ENCODE results near the gene EPSTI1.

EPSTI1 gene

GRCh38 chr13:42878721-42879120 is 113.3 kb downstream of the EPSTI1 start:
- no peak for ATAC-seq
- TF ChIP-seq ZFP3 (CRISPR knock-in tag; IDR thresholded peaks at IDR 0.05) = no peak
- no peak for TF ChIP-seq ZC3H10 (CRISPR knock-in tag; IDR thresholded peaks at IDR 0.05)
- no peak for TF ChIP-seq ZFP30 (CRISPR knock-in tag; IDR thresholded peaks at IDR 0.05)
- TF ChIP-seq ZNF565 (CRISPR knock-in tag; conservative IDR thresholded peaks at IDR 0.05; ENCODE audit: low read depth) = no peak
- no peak for TF ChIP-seq PATZ1 (CRISPR knock-in tag; IDR thresholded peaks at IDR 0.05; ENCODE audit: borderline replicate concordance)
- no peak for TF ChIP-seq CSRNP3 (CRISPR knock-in tag; IDR thresholded peaks at IDR 0.05)
- TF ChIP-seq ESRRG (CRISPR knock-in tag; IDR thresholded peaks at IDR 0.05) = no peak
- no peak for TF ChIP-seq ARNTL (CRISPR knock-in tag; IDR thresholded peaks at IDR 0.05; ENCODE audit: borderline replicate concordance, low read depth)
- no peak for TF ChIP-seq TOX (CRISPR knock-in tag; IDR thresholded peaks at IDR 0.05; ENCODE audit: borderline replicate concordance)
- TF ChIP-seq CSDC2 (CRISPR knock-in tag; IDR thresholded peaks at IDR 0.05) = no peak
- no peak for TF ChIP-seq BACH2 (CRISPR knock-in tag; IDR thresholded peaks at IDR 0.05; ENCODE audit: borderline replicate concordance)
- TF ChIP-seq OSR1 (CRISPR knock-in tag; IDR thresholded peaks at IDR 0.05) = no peak
- no peak for TF ChIP-seq ZNF8 (CRISPR knock-in tag; IDR thresholded peaks at IDR 0.05)
- no peak for TF ChIP-seq GLIS3 (CRISPR knock-in tag; IDR thresholded peaks at IDR 0.05)
- TF ChIP-seq PPARA (CRISPR knock-in tag; IDR thresholded peaks at IDR 0.05; ENCODE audit: borderline replicate concordance) = no peak
- no peak for TF ChIP-seq POU6F1 (CRISPR knock-in tag; IDR thresholded peaks at IDR 0.05; ENCODE audit: borderline replicate concordance, low read depth)
- TF ChIP-seq SNAI2 (CRISPR knock-in tag; IDR thresholded peaks at IDR 0.05) = no peak

GRCh38 chr13:42876887-42877545 is 115.0 kb downstream of the EPSTI1 start:
- peak; percentile 63 for ATAC-seq
- TF ChIP-seq CSRNP3 (CRISPR knock-in tag; IDR thresholded peaks at IDR 0.05) (no peak), PATZ1 (CRISPR knock-in tag; IDR thresholded peaks at IDR 0.05; ENCODE audit: borderline replicate concordance) (no peak), BACH2 (CRISPR knock-in tag; IDR thresholded peaks at IDR 0.05; ENCODE audit: borderline replicate concordance) (no peak), ZFP3 (CRISPR knock-in tag; IDR thresholded peaks at IDR 0.05) (peak; percentile 89), ISL1 (CRISPR knock-in tag; IDR thresholded peaks at IDR 0.05) (peak; percentile 26; the same call in 1 of the 2 replicates), ARNTL (CRISPR knock-in tag; IDR thresholded peaks at IDR 0.05; ENCODE audit: borderline replicate concordance, low read depth) (no peak), ZNF565 (CRISPR knock-in tag; conservative IDR thresholded peaks at IDR 0.05; ENCODE audit: low read depth) (no peak), ZNF70 (CRISPR knock-in tag; IDR thresholded peaks at IDR 0.05) (no peak), ESRRG (CRISPR knock-in tag; IDR thresholded peaks at IDR 0.05) (no peak), OSR1 (CRISPR knock-in tag; IDR thresholded peaks at IDR 0.05) (no peak), ZFP30 (CRISPR knock-in tag; IDR thresholded peaks at IDR 0.05) (no peak)

GRCh38 chr13:42876270-42876714 is 115.7 kb downstream of the EPSTI1 start:
- no peak for ATAC-seq
- no peak for TF ChIP-seq TSHZ2 (CRISPR knock-in tag; IDR thresholded peaks at IDR 0.05)
- TF ChIP-seq OSR1 (CRISPR knock-in tag; IDR thresholded peaks at IDR 0.05) = no peak
- no peak for TF ChIP-seq TCF4 (CRISPR knock-in tag; IDR thresholded peaks at IDR 0.05; ENCODE audit: borderline replicate concordance)
- TF ChIP-seq SNAI2 (CRISPR knock-in tag; IDR thresholded peaks at IDR 0.05) = no peak
- no peak for TF ChIP-seq CSRNP3 (CRISPR knock-in tag; IDR thresholded peaks at IDR 0.05)
- no peak for TF ChIP-seq PPARA (CRISPR knock-in tag; IDR thresholded peaks at IDR 0.05; ENCODE audit: borderline replicate concordance)
- no peak for TF ChIP-seq ISL1 (CRISPR knock-in tag; IDR thresholded peaks at IDR 0.05)
- no peak for TF ChIP-seq TOX (CRISPR knock-in tag; IDR thresholded peaks at IDR 0.05; ENCODE audit: borderline replicate concordance)

Measured in SK-N-SH treated with all-trans-retinoic acid at 6 μM for 48 hours (cell line).